Upper lobe of left lung (tissue), 4 donors: ENCODE data around the gene CEP85L.

Experiments
- EP300 ChIP-seq, 4 donors: sonication (generic); formaldehyde crosslinking; IDR thresholded peaks; one replicate each; pipeline ENCODE4 v1.5.1; 2017; ENCODE audit warnings: antibody characterized with exemption in 4 of 4, control low read depth in 2 of 4
- POLR2A ChIP-seq, 4 donors: fragments of 450-650 bp; IDR thresholded peaks; one replicate each; pipeline ENCODE4 v1.5.1; 2016 to 2017; ENCODE audit warnings: antibody characterized with exemption in 4 of 4, mild to moderate bottlenecking in 2 of 4

- TF ChIP-seq EP300 (IDR thresholded peaks at IDR 0.05) = no peak
- TF ChIP-seq POLR2A (IDR thresholded peaks at IDR 0.05) = no peak
Measured at GRCh38 chr6:118577972-118578371, 73.4 kb downstream of the CEP85L start.
